ENCODE results near the gene GLIS1.

DNA sequence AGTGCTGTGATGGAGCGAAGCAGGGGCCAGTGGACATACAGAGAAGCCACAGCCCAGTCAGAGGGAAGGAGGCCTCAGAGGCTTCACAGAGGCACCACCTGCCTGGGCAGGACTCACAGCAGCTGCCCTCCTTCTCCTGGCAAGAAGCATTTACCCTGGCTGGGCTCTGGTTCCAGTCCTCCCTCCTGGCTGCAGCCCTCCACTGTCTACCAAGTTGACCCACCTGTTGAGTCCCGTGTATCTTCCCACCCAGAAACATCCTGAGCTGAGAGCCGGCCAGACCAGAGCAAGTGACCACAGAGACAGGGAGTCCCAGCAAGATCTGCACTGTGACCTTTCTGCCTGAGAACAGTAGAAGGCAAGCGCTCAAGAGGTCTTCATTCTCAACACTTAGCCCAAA is 49.7 kb downstream of the GLIS1 start:
- TF ChIP-seq POLR2A (IDR thresholded peaks at IDR 0.05) (no peak), CTCF (IDR thresholded peaks at IDR 0.05) (no peak), EP300 (IDR thresholded peaks at IDR 0.05) (no peak)
